Measurements from ENCODE around the gene TOMM40L. TPM values are rescaled to one million over a fixed set of nuclear protein-coding genes. Genes with fewer than 3 reads are reported as not detected.
"Not testable (repeated sequence)": the region's sequence is repeated elsewhere in the genome, so short reads cannot be mapped to it uniquely, and the experiment has no call there.

TOMM40L gene
- polyA plus RNA-seq, 4 donors, result 12.7 to 16.9 (median 15.0) TPM

DNA sequence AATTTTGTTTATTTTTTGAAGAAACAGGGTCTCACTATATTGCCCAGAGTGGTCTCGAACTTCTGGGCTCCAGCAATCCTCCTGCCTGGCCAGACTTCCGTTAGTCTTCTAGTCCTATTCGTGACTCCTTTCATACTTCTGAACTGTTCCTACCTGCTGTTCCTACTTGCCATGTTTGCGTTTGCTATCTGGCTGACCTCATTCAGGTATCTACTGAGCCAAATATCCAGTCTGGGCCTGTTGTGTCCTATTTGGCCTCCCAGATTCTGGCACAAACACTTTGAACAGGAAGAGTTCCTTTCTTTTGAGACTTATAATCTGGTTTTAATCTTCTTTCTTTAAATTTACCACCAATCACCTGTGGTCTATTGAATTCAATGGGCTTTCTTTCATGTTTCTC, 19.0 kb downstream of the TOMM40L start:
- no peak for DNase-seq (ENCODE audit: low read depth in 4 of 4, low spot score in 2 of 4)

DNA sequence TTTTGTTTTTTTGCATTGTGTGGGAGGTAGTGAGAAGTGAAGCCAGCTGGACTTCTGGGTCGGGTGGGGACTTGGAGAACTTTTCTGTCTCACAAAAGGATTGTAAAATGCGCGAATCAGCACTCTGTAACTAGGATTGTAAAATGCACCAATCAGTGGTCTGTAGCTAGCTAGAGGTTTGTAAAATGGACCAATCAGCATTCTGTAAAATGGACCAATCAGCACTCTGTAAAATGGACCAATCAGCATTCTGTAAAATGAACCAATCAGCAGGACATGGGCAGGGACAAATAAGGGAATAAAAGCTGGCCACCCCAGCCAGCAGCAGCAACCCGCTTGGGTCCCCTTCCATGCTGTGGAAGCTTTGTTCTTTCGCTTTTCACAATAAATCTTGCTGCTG, 24.2 kb downstream of the TOMM40L start:
- DNase-seq (ENCODE audit: low read depth in 4 of 4, low spot score in 2 of 4), result not testable (repeated sequence)

DNA sequence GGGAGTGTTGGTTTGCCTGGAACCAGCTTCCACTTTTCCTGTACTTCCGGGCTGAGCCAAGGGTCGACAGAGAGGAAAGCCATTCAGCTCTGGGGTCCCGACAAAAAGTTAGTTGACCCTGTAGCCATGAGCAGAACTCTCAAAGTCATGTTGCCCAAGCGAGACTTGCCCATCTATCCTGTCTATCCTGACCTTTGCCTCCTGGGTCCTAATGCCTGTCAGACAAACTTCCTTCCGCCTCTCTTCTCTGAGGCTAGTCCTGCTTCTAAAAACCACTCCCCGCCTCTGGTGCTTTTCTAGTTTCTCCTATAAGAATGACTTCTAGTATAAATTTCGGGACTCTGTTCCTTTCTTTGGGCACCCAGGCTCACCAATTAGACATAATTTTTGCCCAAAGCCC, 25.0 kb downstream of the TOMM40L start:
- no peak for DNase-seq (ENCODE audit: low read depth in 4 of 4, low spot score in 2 of 4)

DNA sequence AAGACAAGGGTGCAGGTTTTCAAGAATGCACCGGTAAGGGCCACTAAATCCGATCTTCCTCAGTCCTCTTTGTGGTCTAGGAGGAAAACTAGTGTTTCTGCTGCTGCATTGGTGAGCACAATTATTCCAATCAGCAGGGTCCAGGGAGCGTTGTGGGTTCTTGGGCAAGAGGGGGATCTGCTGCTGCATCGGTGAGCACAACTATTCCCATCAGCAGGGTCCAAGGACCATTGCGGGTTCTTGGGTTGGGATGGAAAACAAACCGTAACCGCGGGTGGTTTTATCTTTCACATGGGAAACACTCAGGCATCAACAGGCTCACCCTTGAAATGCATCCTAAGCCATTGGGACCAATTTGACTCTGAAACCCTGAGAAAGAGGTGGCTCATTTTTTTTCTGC, 25.7 kb downstream of the TOMM40L start:
- DNase-seq (ENCODE audit: low read depth in 4 of 4, low spot score in 2 of 4), result no peak

DNA sequence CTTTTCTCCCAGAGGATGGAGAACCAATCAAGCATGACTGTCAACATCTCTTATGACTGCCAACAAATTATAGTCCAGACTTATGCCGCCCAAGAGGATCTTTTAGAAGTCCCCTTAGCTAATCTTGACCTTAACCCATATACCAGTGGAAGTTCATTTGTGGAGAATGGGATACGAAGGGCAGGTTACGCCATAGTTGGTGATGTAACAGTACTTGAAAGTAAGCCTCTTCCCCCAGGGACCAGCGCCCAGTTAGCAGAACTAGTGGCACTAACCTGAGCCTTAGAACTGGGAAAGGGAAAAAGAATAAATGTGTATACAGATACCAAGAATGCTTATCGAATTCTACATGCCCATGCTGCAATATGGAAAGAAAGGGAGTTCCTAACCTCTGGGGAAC, 29.4 kb downstream of the TOMM40L start:
- not testable (repeated sequence) for DNase-seq (ENCODE audit: low read depth in 4 of 4, low spot score in 2 of 4)

DNA sequence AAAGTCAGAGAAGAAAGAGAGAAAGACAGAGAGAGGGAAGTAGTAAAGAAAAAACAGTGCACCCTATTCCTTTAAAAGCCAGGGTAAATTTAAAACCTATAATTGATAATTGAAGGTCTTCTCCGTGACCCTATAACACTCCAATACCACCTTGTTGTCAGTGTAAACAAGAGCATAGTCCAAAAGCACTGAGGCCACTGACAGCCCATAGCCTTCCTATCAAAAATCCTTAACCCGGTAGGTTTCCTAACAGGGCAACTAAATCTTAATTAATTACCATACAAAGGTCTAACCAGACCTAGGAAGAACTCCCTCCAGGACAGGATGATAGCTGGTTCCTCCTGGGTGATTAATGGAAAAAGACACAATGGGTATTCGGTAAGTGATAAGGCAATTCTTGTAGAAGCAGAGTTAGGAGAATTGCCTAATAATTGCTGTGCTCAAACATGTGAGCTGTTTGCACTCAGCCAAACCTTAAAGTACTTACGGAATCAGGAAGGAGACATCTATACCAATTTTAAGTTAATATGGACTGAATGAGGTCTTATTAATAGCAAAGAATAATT, 30.2 kb downstream of the TOMM40L start:
- DNase-seq (ENCODE audit: low read depth in 4 of 4, low spot score in 2 of 4), result not testable (repeated sequence)

DNA sequence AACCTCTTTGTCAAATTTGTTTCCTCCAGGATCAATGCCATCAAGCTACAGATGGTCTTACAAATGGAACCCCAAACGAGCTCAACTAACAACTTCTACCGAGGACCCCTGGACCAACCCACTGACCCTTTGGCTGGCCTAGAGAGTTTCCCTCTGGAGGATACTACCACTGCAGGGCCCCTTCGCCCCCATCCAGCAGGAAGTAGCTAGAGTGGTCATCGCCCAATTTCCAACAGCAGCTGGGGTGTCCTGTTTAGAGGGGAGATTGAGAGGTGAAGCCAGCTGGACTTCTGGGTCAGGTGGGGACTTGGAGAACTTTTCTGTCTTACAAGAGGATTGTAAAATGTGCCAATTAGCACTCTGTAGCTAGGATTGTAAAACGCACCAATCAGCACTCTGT, 31.2 kb downstream of the TOMM40L start:
- DNase-seq (ENCODE audit: low read depth in 4 of 4, low spot score in 2 of 4), result not testable (repeated sequence)

DNA sequence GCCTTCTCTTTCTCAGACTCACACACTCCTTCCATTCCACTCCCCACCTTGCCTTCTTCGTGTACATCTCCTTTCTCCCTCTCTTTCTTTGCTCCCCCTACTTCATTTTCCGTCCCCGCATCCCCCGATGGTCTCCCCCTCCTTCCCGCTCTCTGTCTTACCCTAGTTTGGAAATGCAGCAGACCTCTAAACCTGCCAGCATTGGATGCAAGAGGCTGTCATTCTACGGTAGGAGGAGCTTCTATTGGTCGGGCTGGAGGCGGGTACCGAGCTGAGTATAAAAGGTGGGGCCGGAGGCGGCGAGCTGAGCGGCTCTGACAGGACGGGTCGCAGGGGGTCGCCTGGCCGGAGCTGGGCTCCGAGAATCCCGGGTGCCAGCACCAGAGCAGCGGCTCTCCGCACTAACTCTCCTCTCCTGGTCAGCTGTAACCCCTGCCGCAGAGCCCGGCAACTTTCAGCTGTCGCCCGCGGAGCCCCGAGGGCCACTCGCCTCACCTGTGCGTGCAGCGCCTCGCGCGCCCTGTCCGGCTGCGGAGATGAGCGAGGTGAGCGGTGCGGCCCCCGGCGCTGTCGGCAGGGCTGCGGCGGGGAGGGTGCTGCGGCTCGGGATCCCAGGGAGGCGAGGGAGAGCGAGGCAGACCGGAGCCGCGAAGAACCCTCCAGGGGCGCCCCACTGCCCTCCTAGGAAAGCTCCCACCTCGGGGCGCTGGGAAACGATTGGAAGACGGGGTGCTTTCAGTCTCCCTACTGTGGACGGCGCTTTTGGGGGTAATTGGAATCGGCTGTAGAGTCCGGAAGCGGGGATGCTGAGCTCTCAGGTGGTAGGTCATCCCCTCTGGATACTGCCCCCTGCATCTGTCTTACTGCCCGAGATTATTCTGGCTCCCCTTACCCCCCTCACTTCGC, 32.8 kb downstream of the TOMM40L start, which contains the start of gene PCP4L1:
PCP4L1 (plus strand) TSS at position 307 of the 906 bp plus-strand sequence; CDS start at position 537, 230 bp downstream.
- peak in 3 of 4 donors; percentile 28 to 68 (median 58) for DNase-seq (ENCODE audit: low read depth in 4 of 4, low spot score in 2 of 4)

DNA sequence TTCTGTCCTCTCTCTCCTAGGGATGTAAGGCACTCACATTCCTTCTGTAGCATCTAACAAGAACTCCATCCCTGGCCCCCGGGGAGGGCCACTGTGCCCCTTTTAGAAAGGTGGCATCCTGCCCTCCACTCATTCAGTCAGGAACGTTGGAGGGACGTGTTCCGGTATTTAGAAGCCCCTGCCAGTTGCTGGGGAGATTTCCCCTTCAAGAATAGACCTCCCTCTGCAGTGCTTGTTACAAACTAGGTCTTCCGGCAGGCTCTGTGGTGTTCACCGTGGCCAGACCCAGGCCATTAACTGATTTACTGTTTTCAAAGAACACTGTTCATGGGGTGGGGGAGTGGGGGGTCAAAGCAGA, 33.5 kb downstream of the TOMM40L start:
- DNase-seq (ENCODE audit: low read depth in 4 of 4, low spot score in 2 of 4), result no peak

DNA sequence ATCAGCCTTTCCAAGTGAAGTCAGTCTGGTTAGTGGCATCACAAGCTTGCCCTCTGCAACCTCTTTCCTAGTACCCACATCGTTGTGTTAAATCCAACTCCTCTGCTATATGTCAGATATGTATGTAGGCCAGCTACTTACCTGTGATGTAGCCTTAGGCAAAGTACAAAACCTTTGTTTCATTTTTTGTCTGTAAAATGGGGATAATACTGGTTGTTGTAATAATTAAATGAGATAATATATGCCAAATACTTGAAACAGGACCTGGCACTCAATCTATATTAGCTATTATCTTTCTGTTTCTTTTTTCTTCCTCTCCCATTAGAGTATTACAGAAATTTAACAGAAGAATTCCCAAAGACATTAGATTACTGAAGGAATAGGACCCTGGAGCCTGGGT, 33.9 kb downstream of the TOMM40L start:
- no peak for DNase-seq (ENCODE audit: low read depth in 4 of 4, low spot score in 2 of 4)

DNA sequence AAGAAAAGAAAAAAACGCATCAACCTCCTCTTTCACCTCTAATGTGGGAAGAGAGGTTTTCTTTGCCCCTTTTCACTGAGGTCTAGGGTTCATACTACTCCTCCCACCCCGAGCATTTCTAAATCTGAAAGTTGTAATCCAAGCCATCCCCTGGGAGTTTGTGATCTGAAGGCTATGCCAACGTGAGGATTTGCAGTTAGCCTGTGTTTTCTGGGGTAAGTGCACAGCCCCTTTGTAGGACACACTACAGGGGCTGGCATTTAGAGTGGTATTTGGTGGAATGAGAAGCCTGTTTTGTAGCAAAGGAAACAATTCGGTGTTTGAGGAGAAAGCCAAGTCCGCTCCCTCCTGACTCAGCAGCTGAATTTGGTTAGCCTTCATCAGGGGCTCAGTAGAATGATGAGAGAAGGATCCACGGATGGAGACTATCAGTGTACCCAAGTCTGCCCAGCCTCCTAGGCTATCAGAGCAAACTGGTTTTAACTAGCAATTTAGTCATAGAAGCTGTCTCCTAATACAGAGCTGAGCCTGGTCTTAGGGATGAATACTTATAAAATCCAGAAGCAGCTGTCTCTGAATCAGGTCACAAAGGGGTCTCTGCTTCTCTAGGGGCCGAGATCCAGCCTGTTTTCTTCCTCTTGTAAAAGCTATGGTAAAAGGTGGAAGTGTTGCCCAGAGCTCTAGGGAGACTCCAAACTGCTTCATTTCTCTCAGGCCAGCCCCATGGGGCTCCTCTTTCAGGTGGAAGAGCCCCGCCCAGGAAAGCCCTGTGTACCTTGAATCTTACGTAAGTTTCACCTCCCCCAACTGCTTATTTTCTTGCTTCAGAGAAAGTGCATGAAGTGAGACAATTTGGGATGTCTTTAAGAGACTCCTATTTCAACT, 34.8 kb downstream of the TOMM40L start:
- DNase-seq (ENCODE audit: low read depth in 4 of 4, low spot score in 2 of 4), result no peak

DNA sequence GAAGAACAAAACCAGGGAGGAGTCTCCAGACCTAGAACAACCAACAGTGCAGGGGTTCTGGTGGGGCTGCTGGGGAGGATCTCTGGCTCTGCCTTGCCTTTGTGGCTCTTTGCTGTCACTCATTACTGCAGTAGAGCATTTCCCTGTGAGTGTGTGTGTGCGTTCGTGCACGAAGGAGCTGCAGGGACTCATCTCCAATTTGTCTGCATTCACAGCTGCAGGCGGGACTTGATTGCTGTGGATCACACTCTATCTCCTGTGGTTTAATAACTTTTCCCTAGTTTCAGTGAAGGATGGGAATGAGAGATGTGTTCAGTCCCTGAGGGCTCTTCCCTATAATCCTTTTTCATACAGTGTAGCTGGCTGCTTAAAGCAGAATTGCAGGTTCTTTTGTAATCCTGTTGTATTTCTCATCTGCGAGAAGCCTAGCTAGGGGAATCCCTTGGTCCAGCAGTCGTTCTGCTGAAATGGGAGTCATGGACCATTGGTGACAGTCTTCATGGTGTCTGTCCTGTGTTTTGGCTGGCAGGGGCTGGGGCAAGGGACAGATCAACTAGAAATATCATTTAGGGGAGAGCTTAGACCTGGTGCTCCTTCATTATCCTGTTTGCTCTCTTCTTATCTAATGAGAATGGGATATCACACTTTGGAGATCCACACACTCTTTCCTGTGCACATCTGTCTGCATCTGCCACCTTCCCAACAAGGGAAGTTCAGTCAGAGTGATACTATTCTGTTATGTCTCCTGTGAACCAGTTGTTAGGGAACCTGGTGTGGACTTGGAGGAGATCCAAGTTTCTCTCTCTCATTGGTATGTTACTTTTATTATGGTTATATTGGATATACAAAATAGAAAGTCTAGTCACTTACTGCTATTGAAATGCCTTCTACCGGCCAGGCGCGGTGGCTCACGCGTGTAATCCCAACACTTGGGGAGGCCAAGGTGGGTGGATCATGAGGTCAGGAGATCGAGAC, 35.7 kb downstream of the TOMM40L start:
- no peak for DNase-seq (ENCODE audit: low read depth in 4 of 4, low spot score in 2 of 4)

DNA sequence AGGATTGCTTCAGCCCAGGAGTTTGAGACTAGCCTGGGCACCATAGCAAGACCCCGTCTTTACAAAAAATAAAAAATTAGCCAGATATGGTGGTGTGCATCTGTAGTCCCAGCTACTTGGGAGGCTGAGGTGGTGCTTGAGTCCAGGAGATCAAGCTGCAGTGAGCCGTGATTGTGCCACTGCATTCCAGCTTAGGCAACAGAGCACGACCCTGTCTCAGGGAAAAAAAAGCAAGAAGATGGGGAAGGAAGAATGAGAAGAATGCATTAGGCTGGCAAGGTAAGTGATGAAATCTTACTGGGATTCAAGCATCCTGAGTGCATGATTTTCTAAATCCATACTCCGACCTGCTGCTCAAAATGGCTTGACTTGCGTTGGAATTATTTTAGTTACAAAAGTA, 39.4 kb downstream of the TOMM40L start:
- DNase-seq (ENCODE audit: low read depth in 4 of 4, low spot score in 2 of 4), result no peak

DNA sequence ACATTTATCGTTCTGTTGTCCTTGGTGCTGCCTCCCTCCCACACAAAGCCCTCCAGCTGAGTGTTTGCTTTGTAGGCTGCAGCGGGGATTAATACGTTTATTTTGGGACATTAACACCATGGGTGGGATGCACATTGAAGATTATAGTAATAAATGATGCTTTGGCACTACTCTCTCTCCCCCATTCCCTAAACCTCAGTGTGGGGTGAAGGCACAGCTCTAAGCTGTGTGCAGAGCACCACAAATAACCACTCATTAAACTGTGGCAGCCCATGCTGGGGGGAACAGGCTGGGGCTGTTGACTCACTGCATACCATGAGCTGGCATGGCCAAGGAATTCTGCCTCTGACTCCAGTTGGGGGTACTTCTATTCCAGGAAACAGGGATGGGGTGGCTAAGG, 40.3 kb downstream of the TOMM40L start:
- DNase-seq (ENCODE audit: low read depth in 4 of 4, low spot score in 2 of 4), result no peak

DNA sequence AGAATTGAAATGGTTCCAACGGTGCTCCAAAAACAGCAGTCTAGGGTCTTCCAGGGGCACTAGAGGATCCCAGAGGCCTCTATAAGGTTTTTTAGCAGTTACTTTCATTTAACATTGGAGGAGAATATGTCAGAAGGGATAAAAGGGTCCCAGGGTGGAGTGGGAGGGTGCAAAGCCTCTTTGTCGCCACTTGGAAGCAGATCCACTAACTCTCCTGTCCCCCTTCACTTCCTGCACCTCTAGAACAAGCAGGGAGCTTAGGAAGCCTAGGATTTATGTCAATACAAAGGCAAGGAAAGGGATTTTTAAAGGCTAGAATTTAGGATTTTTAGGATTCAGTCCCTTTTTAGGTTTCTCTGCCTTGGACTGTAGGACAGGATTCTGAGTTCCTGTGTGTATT, 41.0 kb downstream of the TOMM40L start:
- no peak for DNase-seq (ENCODE audit: low read depth in 4 of 4, low spot score in 2 of 4)

DNA sequence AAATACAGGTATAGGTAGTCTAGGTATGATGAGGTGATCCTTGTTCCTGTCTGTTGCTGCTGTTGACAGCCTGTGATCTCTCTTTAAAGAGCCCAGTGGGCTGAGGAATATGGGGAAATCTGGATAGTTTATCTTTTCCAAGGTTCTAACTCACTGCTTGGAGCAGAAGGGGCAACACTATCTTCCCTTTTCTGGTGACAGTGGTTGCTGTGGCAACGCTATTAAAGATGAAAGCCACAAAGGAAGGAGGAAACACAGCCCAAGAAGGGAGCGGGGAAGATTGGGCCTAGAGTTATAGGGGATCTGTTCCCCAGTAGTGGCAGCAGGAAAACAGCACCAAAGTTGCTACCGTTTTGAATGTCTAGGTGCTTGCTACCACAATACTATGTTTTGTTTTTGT, 41.5 kb downstream of the TOMM40L start:
- no peak for DNase-seq (ENCODE audit: low read depth in 4 of 4, low spot score in 2 of 4)

DNA sequence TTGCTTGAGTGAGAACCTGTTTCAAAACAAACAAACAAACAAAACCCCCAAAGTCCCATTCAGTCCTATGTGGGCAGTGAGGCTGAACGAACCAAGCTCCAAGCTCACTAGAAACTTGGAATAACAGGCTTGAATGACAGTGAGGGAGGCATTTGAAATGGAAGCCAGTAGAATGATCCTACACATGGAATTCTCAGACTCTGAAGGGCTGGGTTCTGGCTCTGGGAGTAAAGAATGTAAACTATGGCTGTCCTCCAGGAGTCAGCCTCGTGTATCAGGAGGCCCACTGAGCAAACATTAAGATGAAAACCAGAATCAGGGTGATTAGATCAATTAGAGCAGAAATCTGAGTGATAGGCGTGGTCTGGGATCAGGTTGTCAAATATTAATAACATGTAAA, 47.5 kb downstream of the TOMM40L start:
- DNase-seq (ENCODE audit: low read depth in 4 of 4, low spot score in 2 of 4), result no peak

DNA sequence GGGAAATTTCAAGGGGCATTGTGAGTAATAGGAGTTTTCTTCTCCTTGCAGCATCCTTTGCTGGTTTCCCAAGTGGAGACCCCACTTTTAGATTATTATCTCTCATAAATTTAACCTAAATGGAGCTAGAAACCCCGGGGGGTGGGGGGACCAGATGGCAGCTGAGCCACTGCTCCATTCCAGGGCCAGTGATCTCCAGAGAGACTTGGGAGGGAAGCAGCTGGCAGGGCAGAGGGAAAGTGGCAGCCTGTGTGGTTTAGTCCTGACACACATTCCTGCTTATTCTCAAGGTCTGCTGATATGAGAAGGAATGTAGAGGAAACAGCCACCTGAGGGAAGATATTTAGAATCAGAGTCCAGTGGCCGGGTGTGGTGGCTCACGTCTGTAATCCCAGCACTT, 49.0 kb downstream of the TOMM40L start:
- DNase-seq (ENCODE audit: low read depth in 4 of 4, low spot score in 2 of 4), result no peak

All from left renal cortex interstitium (tissue), 4 donors.